CD4-positive, alpha-beta T cell (primary cell): Measurements from ENCODE around the gene RASAL3. TPM values are rescaled to one million over a fixed set of nuclear protein-coding genes. Genes with fewer than 3 reads are reported as not detected.
A peak's percentile ranks its signal among the peaks of the same experiment; 100 is the strongest.

Source experiments
- ATAC-seq: fragments of 200-7000 bp; cut with Tn5 transposase; one replicate; pipeline ENCODE4 v1.10.0; 2022; ENCODE audit warnings: mild to moderate bottlenecking; ENCODE audit not compliant: poor library complexity
- CTCF ChIA-PET: fragments of 350-600 bp; sonication (Branson Sonifier 250); formaldehyde crosslinking; loops from one replicate; lab custom pipeline; 2021; ENCODE audit warnings: antibody characterized with exemption, inconsistent platforms; lab: Charles Lee
- POLR2A ChIA-PET: fragments of 350-600 bp; sonication (Branson Sonifier 250); formaldehyde crosslinking; loops from one replicate; lab custom pipeline; 2021; ENCODE audit warnings: antibody characterized with exemption, inconsistent platforms; lab: Charles Lee
- DNase-seq, 14 experiments: peaks; one replicate each; pipeline ENCODE4 v3.0.0-alpha.2; 2013 to 2020; ENCODE audit warnings: mixed read lengths in 2 of 14
- H3K27ac ChIP-seq, 2 donors: one replicate each; pipeline versions ENCODE4 v1.5.1 to v1.7.0; 2013; ENCODE audit warnings: low read length in 2 of 2, low read depth in 1 of 2, mild to moderate bottlenecking in 1 of 2
- H3K27me3 ChIP-seq, 2 experiments: 1 replicate in 1 of 2; 2 replicates in 1 of 2; pipeline versions ENCODE4 v1.6.1 to v1.7.0; 2013; ENCODE audit warnings: low read length in 2 of 2, control low read depth in 1 of 2, mild to moderate bottlenecking in 1 of 2, moderate library complexity in 1 of 2; ENCODE audit not compliant: insufficient read depth in 2 of 2, control insufficient read depth in 1 of 2
- H3K36me3 ChIP-seq: one replicate; pipeline ENCODE4 v1.6.1; 2013; ENCODE audit warnings: low read length, control low read depth; ENCODE audit not compliant: insufficient read depth
- H3K4me1 ChIP-seq: one replicate; pipeline ENCODE4 v1.6.1; 2013; ENCODE audit warnings: low read length, control low read depth; ENCODE audit not compliant: insufficient read depth
- H3K4me3 ChIP-seq: one replicate; pipeline ENCODE4 v1.5.1; 2013; ENCODE audit warnings: mild to moderate bottlenecking, low read length, moderate library complexity
- H3K9me3 ChIP-seq, 2 experiments: 1 replicate in 1 of 2; 2 replicates in 1 of 2; pipeline versions ENCODE4 v1.6.1 to v1.7.0; 2013; ENCODE audit warnings: low read length in 2 of 2, mild to moderate bottlenecking in 2 of 2, control low read depth in 1 of 2, moderate library complexity in 1 of 2; ENCODE audit not compliant: control insufficient read depth in 1 of 2, insufficient read depth in 1 of 2
- H3K27ac Mint-ChIP-seq: one replicate; pipeline ENCODE4 v1.8.0; 2020; ENCODE audit warnings: mixed read lengths
- H3K27me3 Mint-ChIP-seq: one replicate; pipeline ENCODE4 v1.8.0; 2021; ENCODE audit warnings: mixed read lengths
- H3K36me3 Mint-ChIP-seq: one replicate; pipeline ENCODE4 v1.8.0; 2021; ENCODE audit warnings: low read depth, mixed read lengths
- H3K4me1 Mint-ChIP-seq: one replicate; pipeline ENCODE4 v1.8.0; 2021; ENCODE audit warnings: low read depth, mixed read lengths
- H3K4me3 Mint-ChIP-seq: one replicate; pipeline ENCODE4 v1.8.0; 2020; ENCODE audit warnings: mild to moderate bottlenecking, mixed read lengths
- H3K9me3 Mint-ChIP-seq: one replicate; pipeline ENCODE4 v1.8.0; 2020; ENCODE audit warnings: mixed read lengths
- intact Hi-C, 2 experiments: fragments of 100-400 bp; cut with DNase I in 1 of 2; cut with micrococcal nuclease in 1 of 2; formaldehyde crosslinking; loops; one replicate each; pipeline versions ENCODE4 v1.15.1 to v1.9.0; 2023 to 2025; cut with DNase I, micrococcal nuclease
- total RNA-seq, 174 experiments: library from RNA in 2 of 174; stranded (reverse) in 2 of 174; gene quantifications; one replicate each; pipeline ENCODE4 v1.2.3 and lab custom pipeline; 2021 to 2026
- TF ChIP-seq, protein P1 (sequence below): fragments of 200-600 bp; IDR thresholded peaks from one replicate; pipeline ENCODE4 v1.8.0; 2022; ENCODE audit warnings: antibody characterized with exemption, mild to moderate bottlenecking

Gene RASAL3
- total RNA-seq, 2 experiments from 2014 or later: 91.8 to 92.8 TPM

DNA sequence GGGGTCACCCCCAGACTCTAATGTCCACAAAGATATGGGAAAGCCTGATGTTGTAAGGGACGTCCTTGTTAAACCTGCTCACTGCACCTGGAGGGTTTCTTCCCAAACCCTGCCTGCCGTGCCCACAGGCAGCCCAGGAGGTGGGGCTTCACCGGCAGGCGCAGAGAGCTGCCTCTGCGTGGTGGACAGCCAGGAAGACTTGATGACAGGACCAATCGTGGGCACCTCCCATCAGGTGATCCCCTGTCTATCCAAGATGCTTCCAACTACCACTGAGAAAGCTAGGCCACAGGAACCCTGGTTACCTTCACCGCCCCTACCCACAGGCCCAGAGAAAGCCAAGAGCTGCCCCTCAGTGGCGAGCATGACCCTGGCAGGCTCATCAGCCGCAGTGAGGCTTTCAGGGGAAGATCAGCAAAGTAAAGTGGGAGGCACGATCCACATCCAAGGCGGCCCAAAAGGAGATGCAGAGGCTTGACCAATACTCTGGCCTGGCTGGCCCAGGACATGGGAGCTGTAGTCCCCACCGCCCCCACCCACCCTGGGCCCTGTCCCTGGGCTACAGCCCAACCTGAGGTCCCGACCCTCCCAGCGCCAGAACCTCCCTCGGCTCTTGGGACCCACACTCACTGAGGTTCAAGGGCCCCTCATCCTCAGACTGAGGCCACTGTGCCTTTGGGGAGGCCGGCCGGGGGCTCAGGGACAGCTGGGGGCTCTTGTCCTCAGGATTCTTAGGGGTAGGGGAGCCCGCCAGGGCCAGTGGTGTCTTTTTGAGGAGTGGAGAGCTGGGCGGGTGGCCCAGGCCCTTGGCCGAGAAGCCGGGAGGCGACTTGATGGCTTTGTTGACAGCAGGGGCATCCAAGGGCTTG, 35.2 kb downstream of the RASAL3 start:
- peak overlapping the region; percentile 56 for H3K4me3 Mint-ChIP-seq

DNA sequence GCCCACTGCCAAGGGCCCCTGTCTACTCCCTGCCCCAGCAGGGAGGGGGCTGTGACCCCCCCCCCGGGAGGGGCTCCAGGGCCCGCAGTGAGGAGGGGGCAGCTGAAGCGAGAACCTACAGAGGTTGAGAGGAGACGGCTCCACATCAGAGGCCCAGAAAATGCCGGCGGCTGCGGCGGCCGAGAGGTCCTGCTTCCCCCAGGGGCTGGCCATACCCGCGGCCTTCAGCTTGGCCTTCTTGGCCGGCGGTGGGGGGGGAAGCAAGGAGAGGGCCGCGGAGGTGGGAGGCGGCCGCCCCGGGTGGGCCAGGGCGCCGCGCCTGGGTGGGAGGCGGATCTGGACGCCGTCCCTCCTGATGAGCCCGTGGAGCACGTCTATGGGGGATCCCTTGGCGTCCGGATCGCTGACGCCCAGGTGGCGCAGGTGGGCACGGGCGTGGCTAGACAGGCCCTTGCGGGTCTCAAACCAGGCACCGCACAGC, 36.3 kb downstream of the RASAL3 start:
- peaks cover 0 to 12% of the 10 kb centered on the region in 2 experiments for H3K9me3 ChIP-seq
- H3K4me3 Mint-ChIP-seq: no peak overlapping the region
- no peak overlapping the region for H3K27ac ChIP-seq
- CTCF ChIA-PET: interaction anchor here (2.7 kb wide), 1 partner anchor 9 kb away, joined by 12 read pairs; the partner anchor contains the start of gene AKAP8L
- no peak overlapping the region for H3K4me3 ChIP-seq
- H3K36me3 ChIP-seq: peaks cover 59% of the 10 kb centered on the region
- no peak overlapping the region for H3K27ac Mint-ChIP-seq
- intact Hi-C loops: no loop called here
- no peaks in the 10 kb centered on the region for H3K9me3 Mint-ChIP-seq
- no peak for DNase-seq
- H3K4me1 Mint-ChIP-seq: peaks cover 25% of the 10 kb centered on the region
- peaks cover 37% of the 10 kb centered on the region for H3K4me1 ChIP-seq
- TF ChIP-seq, protein P1, sequence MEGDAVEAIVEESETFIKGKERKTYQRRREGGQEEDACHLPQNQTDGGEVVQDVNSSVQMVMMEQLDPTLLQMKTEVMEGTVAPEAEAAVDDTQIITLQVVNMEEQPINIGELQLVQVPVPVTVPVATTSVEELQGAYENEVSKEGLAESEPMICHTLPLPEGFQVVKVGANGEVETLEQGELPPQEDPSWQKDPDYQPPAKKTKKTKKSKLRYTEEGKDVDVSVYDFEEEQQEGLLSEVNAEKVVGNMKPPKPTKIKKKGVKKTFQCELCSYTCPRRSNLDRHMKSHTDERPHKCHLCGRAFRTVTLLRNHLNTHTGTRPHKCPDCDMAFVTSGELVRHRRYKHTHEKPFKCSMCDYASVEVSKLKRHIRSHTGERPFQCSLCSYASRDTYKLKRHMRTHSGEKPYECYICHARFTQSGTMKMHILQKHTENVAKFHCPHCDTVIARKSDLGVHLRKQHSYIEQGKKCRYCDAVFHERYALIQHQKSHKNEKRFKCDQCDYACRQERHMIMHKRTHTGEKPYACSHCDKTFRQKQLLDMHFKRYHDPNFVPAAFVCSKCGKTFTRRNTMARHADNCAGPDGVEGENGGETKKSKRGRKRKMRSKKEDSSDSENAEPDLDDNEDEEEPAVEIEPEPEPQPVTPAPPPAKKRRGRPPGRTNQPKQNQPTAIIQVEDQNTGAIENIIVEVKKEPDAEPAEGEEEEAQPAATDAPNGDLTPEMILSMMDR: no peak
- H3K27me3 Mint-ChIP-seq: no peaks in the 10 kb centered on the region
- ATAC-seq: no peak
- peaks cover 47% of the 10 kb centered on the region for H3K36me3 Mint-ChIP-seq
- H3K27me3 ChIP-seq: no peaks in the 10 kb centered on the region
- POLR2A ChIA-PET: interaction anchor here (1.0 kb wide), 1 partner anchor 49 kb away, joined by 3 read pairs; no protein-coding TSS in a partner anchor

More for the DNA sequence above, 35.2 kb downstream of the RASAL3 start:
- H3K27me3 ChIP-seq: no peaks in the 10 kb centered on the region
- H3K9me3 ChIP-seq: peaks cover 0 to 6% of the 10 kb centered on the region in 2 experiments
- H3K36me3 Mint-ChIP-seq: peaks cover 41% of the 10 kb centered on the region
- no peaks in the 10 kb centered on the region for H3K9me3 Mint-ChIP-seq
- ChIA-PET POLR2A (interaction anchor here (1.0 to 2.0 kb wide), 2 partner anchors 10 to 50 kb away, joined by 3 to 11 read pairs; partner anchors contain the start of gene AKAP8L), CTCF (interaction anchor here (0.6 to 2.7 kb wide), 2 partner anchors 10 to 338 kb away, joined by 4 to 12 read pairs; partner anchors contain the start of gene AKAP8L)
- peaks cover 44% of the 10 kb centered on the region for H3K4me1 ChIP-seq
- no peak for DNase-seq
- H3K27ac ChIP-seq: no peak overlapping the region
- peaks cover 48% of the 10 kb centered on the region for H3K36me3 ChIP-seq
- H3K4me3 ChIP-seq: no peak overlapping the region
- intact Hi-C loops: no loop called here
- H3K27me3 Mint-ChIP-seq: no peaks in the 10 kb centered on the region
- H3K4me1 Mint-ChIP-seq: peaks cover 31% of the 10 kb centered on the region
- no peak for ATAC-seq
- TF ChIP-seq, protein P1: no peak
- H3K27ac Mint-ChIP-seq: no peak overlapping the region

DNA sequence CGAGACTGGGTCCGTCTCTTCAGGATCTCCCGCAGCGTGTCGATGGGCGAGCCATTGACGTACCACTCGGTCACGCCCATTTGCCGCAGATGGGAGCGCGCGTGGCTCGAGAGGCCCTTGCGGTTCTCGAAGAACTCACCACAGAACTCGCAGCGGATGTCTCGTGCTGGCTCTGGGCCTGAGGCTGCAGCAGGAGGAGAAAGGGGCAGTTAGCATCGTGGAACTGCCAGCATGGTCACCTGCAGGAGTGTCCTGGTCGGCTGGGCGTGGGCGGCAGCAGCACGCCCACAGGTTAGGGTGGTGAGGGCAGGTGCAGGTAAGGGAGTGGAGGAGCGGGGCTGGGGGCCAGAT, 37.0 kb downstream of the RASAL3 start:
- Histone ChIP-seq H3K27me3 (no peaks in the 10 kb centered on the region), H3K27ac (peak overlapping the region in 1 of 2 donors; percentile 4), H3K4me3 (no peak overlapping the region), H3K4me1 (peaks cover 34% of the 10 kb centered on the region), H3K9me3 (peaks cover 0 to 17% of the 10 kb centered on the region in 2 experiments), H3K36me3 (peaks cover 67% of the 10 kb centered on the region)
- H3K4me1 Mint-ChIP-seq: peaks cover 22% of the 10 kb centered on the region
- DNase-seq (no peak), ATAC-seq (no peak)
- H3K36me3 Mint-ChIP-seq: peaks cover 51% of the 10 kb centered on the region
- ChIA-PET CTCF (no interaction called here), POLR2A (no interaction called here)
- no peak overlapping the region for H3K27ac Mint-ChIP-seq
- TF ChIP-seq, protein P1: no peak
- H3K9me3 Mint-ChIP-seq: no peaks in the 10 kb centered on the region
- H3K27me3 Mint-ChIP-seq: no peaks in the 10 kb centered on the region
- peak overlapping the region; percentile 20 for H3K4me3 Mint-ChIP-seq
- intact Hi-C loops: no loop called here
